GM18909 (cell line): Measurements from ENCODE around the gene DOK6.

Experiments
- ATAC-seq: cut with Tn5 transposase; IDR thresholded peaks from one replicate; pipeline ENCODE4 v1.9.1; 2021; ENCODE audit warnings: mild to moderate bottlenecking; ENCODE audit not compliant: unreplicated experiment, poor library complexity

Gene DOK6

GRCh38 chr18:69725855-69726508, 325.3 kb downstream of the DOK6 start:
- ATAC-seq: no peak

GRCh38 chr18:69727912-69728572, 327.4 kb downstream of the DOK6 start:
- no peak for ATAC-seq

DNA sequence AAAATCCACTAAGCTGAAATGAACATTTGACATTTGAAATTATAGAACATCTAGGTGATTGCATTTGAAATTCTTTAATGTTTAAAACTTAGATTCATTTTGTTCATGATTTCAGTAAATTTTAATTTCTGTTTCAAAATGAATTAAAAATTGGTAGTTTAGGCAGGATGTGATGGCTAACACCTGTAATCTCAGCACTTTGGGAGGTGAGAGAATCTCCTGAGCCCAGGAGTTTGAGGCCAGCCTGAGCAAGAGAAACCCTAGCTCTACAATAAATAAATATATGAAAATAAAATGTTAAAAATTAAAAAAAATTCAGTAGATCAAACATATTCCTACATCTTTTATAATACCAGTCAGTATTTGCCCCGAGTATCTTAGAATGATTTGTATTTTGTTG, 330.0 kb downstream of the DOK6 start:
- ATAC-seq: no peak

- no peak for ATAC-seq
These were observed 333.8 kb downstream of the DOK6 start for GRCh38 chr18:69734536-69734935.

- ATAC-seq: no peak
These were observed 336.0 kb downstream of the DOK6 start for GRCh38 chr18:69736730-69737129.

DNA sequence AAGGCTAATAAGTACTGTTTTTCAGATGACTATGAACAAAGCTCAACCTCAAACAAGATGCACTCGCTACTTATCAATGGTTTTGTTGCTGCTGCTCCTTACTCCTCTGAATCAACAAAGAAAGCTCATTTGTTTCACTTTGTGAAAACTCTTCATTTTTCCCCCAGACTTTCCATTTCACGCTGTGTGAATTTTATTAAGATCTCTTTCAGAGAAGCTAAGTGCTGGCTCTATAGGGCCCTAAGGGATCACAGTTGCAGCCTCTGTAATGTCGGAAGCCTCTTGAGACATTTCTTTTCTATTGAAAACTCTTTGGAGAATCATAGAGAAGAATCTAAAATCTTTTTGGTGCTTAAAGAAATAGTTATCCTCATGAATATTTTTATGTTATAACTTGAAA, 337.2 kb downstream of the DOK6 start:
- no peak for ATAC-seq

GRCh38 chr18:69747388-69747787, 346.7 kb downstream of the DOK6 start:
- ATAC-seq: no peak

- ATAC-seq: no peak
These were observed 352.2 kb downstream of the DOK6 start for GRCh38 chr18:69752737-69753380.

DNA sequence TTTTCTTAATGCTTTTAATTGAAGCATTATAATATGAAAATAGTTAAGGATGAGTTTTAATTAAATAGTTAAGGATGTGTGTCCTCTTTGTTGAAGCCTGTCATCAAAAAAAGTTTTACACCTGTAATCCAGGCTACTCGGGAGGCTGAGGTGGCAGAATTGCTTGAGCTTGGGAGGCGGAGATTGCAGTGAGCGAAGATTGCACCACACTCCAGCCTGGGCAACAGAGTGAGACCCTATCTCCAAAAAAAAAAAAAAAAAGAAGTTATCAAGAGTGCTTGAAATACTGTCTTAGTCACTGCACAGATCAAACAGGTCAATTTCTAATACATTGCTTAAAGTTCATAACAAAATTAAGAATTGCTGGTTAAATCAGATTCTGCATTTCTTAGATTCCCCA, 353.4 kb downstream of the DOK6 start:
- ATAC-seq: no peak

- ATAC-seq: no peak
These were observed 354.4 kb downstream of the DOK6 start for GRCh38 chr18:69755041-69755440.

- no peak for ATAC-seq
These were observed 355.3 kb downstream of the DOK6 start for GRCh38 chr18:69755856-69756496.

GRCh38 chr18:69757733-69758132, 357.0 kb downstream of the DOK6 start:
- ATAC-seq: no peak

DNA sequence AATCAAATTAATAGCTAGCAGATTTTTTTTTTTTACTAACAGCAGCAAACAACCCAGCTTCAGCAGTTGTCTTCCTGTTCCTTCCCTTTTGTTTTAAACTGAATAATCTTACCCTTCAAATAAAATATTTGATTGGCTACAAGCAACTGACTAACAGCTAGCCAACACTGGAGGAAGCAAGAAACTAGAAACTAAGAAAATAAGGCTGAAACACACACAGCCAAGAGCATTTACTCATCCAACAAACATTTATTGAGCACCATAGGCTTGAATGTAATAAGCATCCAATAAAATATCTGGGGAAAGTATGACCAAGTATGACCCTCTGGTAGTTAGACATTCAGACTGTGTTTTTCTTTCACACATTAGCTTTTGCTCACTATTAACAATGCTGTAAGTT, 357.8 kb downstream of the DOK6 start:
- no peak for ATAC-seq

- no peak for ATAC-seq
These were observed 358.4 kb downstream of the DOK6 start for GRCh38 chr18:69759046-69759445.

DNA sequence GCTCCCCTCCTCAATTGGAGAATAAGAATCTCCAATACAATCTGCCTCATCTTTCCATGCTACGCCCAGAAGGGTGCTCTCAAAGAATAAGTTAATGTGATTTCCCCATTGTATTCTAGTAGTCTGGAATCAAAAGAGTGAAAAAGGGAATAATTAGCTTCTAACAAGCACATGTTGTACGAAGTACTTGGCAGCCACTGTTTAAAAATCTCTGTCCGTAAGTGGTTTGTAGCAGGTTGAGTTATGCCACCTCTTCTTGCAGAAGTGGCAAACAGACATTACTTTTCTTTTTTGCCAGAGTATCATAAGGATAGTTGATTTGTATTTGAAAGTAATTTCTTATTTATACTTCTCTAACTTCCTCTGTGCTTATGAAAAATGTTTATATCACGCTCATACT, 362.3 kb downstream of the DOK6 start:
- ATAC-seq: no peak

- no peak for ATAC-seq
These were observed 363.1 kb downstream of the DOK6 start for GRCh38 chr18:69763821-69764220.

DNA sequence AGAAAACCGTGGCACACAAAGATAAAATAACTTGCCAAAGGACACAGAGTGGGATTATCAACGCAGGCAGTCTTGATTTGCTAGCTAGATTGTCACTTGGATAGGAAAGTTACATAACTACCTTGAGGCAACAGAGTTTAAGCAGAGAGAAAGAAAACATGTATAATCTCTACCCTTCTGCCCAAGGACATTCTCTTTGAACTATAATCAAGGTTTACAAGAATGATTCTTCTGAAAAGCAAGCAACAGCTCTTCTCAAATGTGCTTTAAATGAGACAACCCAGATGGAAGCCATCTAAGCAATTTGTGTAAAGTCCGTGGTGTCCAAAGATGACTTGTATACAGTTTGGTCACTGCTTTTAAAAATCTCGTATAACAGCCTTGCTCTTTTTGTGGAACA, 369.6 kb downstream of the DOK6 start:
- no peak for ATAC-seq

DNA sequence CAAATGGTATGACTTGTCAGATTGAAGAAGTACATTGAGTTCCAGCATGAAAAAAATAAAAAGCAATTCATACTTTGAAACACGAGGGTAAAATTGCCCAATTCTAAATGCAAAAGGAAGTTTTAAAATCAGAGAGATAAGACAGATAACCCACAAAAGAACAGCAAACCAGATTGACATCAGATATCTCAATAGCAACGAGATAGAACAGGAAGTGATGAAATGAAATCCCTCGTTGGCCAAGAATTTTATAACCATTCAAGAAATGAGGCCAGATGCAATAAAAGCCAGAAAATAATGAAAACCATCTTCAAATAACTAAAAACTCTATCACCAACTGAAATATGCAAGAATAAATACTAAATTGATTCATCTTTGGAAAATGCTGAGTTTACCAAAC, 374.1 kb downstream of the DOK6 start:
- ATAC-seq: no peak

- no peak for ATAC-seq
These were observed 376.6 kb downstream of the DOK6 start for GRCh38 chr18:69777248-69777647.

DNA sequence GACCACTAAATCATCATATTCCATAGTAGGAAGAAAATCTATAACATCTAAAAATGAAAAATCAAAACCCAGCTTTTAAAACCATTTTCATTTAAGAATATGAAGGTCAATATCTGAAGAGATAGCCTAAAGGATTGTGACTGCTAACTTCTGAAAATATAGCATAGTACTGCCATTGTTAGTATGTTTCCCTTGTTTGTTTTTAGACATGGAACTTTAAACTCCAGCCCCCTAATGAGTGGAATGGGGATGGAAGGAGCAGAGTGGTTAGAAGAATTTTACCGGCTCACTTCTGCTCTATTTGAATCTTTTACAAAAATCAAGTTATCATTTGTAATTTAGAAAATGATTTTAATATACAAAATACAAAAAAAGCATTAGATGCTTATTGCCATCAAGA, 378.0 kb downstream of the DOK6 start:
- ATAC-seq: no peak

- ATAC-seq: no peak
These were observed 380.2 kb downstream of the DOK6 start for GRCh38 chr18:69780851-69781250.
